ENCODE measurements around the gene PRSS12.

DNA sequence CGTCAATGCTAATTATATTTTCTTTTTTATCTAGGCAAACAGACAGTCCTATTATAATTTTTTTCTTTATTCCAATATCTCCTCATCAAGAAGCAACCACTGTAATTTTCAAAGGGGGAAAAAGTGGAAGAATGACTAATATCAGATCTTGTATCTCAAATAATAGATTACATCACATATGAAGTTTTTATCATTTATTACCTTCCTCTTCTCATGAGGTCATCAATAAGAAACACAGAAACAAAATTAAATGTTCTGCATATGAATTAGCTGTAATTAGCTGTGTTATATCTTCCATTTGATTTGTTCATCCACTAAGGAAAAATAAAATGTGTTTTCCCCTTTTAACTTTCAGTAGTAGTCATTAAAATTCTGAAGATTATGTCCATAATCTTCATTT is 14.3 kb downstream of the PRSS12 start:
- TF ChIP-seq, protein P1, sequence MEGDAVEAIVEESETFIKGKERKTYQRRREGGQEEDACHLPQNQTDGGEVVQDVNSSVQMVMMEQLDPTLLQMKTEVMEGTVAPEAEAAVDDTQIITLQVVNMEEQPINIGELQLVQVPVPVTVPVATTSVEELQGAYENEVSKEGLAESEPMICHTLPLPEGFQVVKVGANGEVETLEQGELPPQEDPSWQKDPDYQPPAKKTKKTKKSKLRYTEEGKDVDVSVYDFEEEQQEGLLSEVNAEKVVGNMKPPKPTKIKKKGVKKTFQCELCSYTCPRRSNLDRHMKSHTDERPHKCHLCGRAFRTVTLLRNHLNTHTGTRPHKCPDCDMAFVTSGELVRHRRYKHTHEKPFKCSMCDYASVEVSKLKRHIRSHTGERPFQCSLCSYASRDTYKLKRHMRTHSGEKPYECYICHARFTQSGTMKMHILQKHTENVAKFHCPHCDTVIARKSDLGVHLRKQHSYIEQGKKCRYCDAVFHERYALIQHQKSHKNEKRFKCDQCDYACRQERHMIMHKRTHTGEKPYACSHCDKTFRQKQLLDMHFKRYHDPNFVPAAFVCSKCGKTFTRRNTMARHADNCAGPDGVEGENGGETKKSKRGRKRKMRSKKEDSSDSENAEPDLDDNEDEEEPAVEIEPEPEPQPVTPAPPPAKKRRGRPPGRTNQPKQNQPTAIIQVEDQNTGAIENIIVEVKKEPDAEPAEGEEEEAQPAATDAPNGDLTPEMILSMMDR (IDR thresholded peaks at IDR 0.05), result no peak
- TF ChIP-seq EZH2phosphoT487 (IDR thresholded peaks at IDR 0.05; ENCODE audit: borderline replicate concordance, low read depth) (no peak), POLR2AphosphoS5 (IDR thresholded peaks at IDR 0.05; ENCODE audit: low read depth, low read length) (no peak), RCOR1 (IDR thresholded peaks at IDR 0.05; ENCODE audit: low read length) (no peak), RAD21 (IDR thresholded peaks at IDR 0.05; ENCODE audit: low read length) (no peak), SIN3A (IDR thresholded peaks at IDR 0.05; ENCODE audit: borderline replicate concordance, low read depth, low read length) (no peak), TAF1 (IDR thresholded peaks at IDR 0.05; ENCODE audit: borderline replicate concordance, low read depth, low read length) (no peak), GABPA (IDR thresholded peaks at IDR 0.05; ENCODE audit: low read depth) (no peak), SMC3 (IDR thresholded peaks at IDR 0.05; ENCODE audit: low read depth, low read length) (no peak)
- TF ChIP-seq, protein P2, sequence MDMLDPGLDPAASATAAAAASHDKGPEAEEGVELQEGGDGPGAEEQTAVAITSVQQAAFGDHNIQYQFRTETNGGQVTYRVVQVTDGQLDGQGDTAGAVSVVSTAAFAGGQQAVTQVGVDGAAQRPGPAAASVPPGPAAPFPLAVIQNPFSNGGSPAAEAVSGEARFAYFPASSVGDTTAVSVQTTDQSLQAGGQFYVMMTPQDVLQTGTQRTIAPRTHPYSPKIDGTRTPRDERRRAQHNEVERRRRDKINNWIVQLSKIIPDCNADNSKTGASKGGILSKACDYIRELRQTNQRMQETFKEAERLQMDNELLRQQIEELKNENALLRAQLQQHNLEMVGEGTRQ (IDR thresholded peaks at IDR 0.05; ENCODE audit: borderline replicate concordance, low read depth, low read length), result no peak
